ENCODE results near the gene ZNF511. TPM values are rescaled to one million over a fixed set of nuclear protein-coding genes. Genes with fewer than 3 reads are reported as not detected.

The ZNF511 gene
- total RNA-seq, 2 experiments from 2014 or later = 58.0 to 60.1 TPM

GRCh38 chr10:133273534-133274143 lies 35.1 kb upstream of the ZNF511 start:
- Mint-ChIP-seq H3K27ac (no peak overlapping the region), H3K4me1 (ENCODE audit: low read depth) (peaks cover 15% of the 10 kb centered on the region), H3K36me3 (ENCODE audit: low read depth) (peaks cover 7% of the 10 kb centered on the region), H3K4me3 (no peak overlapping the region), H3K9me3 (no peaks in the 10 kb centered on the region), H3K27me3 (no peaks in the 10 kb centered on the region)
- no peak for TF ChIP-seq CTCF (IDR thresholded peaks at IDR 0.05)
- ChIA-PET CTCF (interaction anchor here (3.0 kb wide), 1 partner anchor 34 kb away, joined by 12 read pairs; no protein-coding TSS in a partner anchor), POLR2A (interaction anchor here (2.0 to 6.1 kb wide), 3 partner anchors 11 to 15 kb away, joined by 5 to 46 read pairs (median 12); no protein-coding TSS in a partner anchor)
- ATAC-seq = no peak
- intact Hi-C loops (cut with micrococcal nuclease) = no loop called here
- no peak for DNase-seq

- ChIA-PET CTCF (interaction anchor here (0.8 to 3.0 kb wide), 8 partner anchors 12 to 132 kb away, joined by 3 to 28 read pairs (median 5); no protein-coding TSS in a partner anchor), POLR2A (interaction anchor here (0.6 to 6.1 kb wide), 6 partner anchors 8 to 86 kb away, joined by 3 to 46 read pairs (median 6); no protein-coding TSS in a partner anchor)
- intact Hi-C loops (cut with micrococcal nuclease) = no loop called here
- peak; percentile 93 for DNase-seq
- H3K36me3 Mint-ChIP-seq (ENCODE audit: low read depth) = peaks cover 7% of the 10 kb centered on the region
- H3K27ac Mint-ChIP-seq = peak overlapping the region; percentile 89
- H3K9me3 Mint-ChIP-seq = no peaks in the 10 kb centered on the region
- TF ChIP-seq CTCF (IDR thresholded peaks at IDR 0.05) = no peak
- H3K4me1 Mint-ChIP-seq (ENCODE audit: low read depth) = peaks cover 25% of the 10 kb centered on the region
- ATAC-seq = peak; percentile 70
- no peaks in the 10 kb centered on the region for H3K27me3 Mint-ChIP-seq
- peak overlapping the region; percentile 92 for H3K4me3 Mint-ChIP-seq
These were observed 33.7 kb upstream of the ZNF511 start for GRCh38 chr10:133274751-133275683.

- ChIA-PET POLR2A (interaction anchor here (0.6 to 6.1 kb wide), 6 partner anchors 9 to 85 kb away, joined by 3 to 46 read pairs (median 6); no protein-coding TSS in a partner anchor), CTCF (interaction anchor here (0.8 to 3.0 kb wide), 8 partner anchors 12 to 54 kb away, joined by 3 to 28 read pairs (median 5); no protein-coding TSS in a partner anchor)
- TF ChIP-seq CTCF (IDR thresholded peaks at IDR 0.05) = peak; percentile 40
- Mint-ChIP-seq H3K27me3 (no peaks in the 10 kb centered on the region), H3K4me1 (ENCODE audit: low read depth) (peaks cover 26% of the 10 kb centered on the region), H3K27ac (peak overlapping the region; percentile 89), H3K4me3 (peak overlapping the region; percentile 92), H3K9me3 (no peaks in the 10 kb centered on the region), H3K36me3 (ENCODE audit: low read depth) (peaks cover 7% of the 10 kb centered on the region)
- intact Hi-C loops (cut with micrococcal nuclease) = no loop called here
- peak; percentile 42 for ATAC-seq
- DNase-seq = peak; percentile 77
These were observed 33.0 kb upstream of the ZNF511 start for GRCh38 chr10:133275684-133276092.

GRCh38 chr10:133276100-133276434 lies 32.6 kb upstream of the ZNF511 start:
- DNase-seq (no peak), ATAC-seq (no peak)
- peak overlapping the region; percentile 92 for H3K4me3 Mint-ChIP-seq
- ChIA-PET POLR2A (interaction anchor here (1.3 to 6.1 kb wide), 4 partner anchors 9 to 49 kb away, joined by 3 to 46 read pairs (median 20); no protein-coding TSS in a partner anchor), CTCF (interaction anchor here (1.2 to 3.0 kb wide), 5 partner anchors 13 to 53 kb away, joined by 4 to 28 read pairs (median 6); no protein-coding TSS in a partner anchor)
- H3K27ac Mint-ChIP-seq = peak overlapping the region; percentile 89
- no peaks in the 10 kb centered on the region for H3K9me3 Mint-ChIP-seq
- peaks cover 7% of the 10 kb centered on the region for H3K36me3 Mint-ChIP-seq (ENCODE audit: low read depth)
- TF ChIP-seq CTCF (IDR thresholded peaks at IDR 0.05) = no peak
- H3K27me3 Mint-ChIP-seq = no peaks in the 10 kb centered on the region
- intact Hi-C loops (cut with micrococcal nuclease) = no loop called here
- H3K4me1 Mint-ChIP-seq (ENCODE audit: low read depth) = peaks cover 26% of the 10 kb centered on the region

Measured in activated CD8-positive, alpha-beta T cell treated with anti-CD3 and anti-CD28 coated beads for 36 hours (primary cell).